ENCODE results near the gene GPA33.

- TF ChIP-seq POLR2A (IDR thresholded peaks at IDR 0.05) (no peak), CTCF (IDR thresholded peaks at IDR 0.05) (no peak)
These were observed 27.0 kb upstream of the GPA33 start for GRCh38 chr1:167117225-167117624.
